Endothelial cell of umbilical vein (primary cell): ENCODE data around the gene NRXN3.

Experiments used
- CTCF ChIP-seq, 2 donors: IDR thresholded peaks; 1 replicate in 1 of 2; 2 replicates in 1 of 2; pipeline ENCODE4 v1.5.1; 2011; ENCODE audit warnings: low read length in 2 of 2, mild to moderate bottlenecking in 2 of 2, moderate library complexity in 2 of 2, control low read depth in 1 of 2, inconsistent platforms in 1 of 2, low read depth in 1 of 2; ENCODE audit not compliant: insufficient read depth in 1 of 2; ENCODE audit errors: extremely low read depth in 1 of 2
- EZH2 ChIP-seq: IDR thresholded peaks from 2 replicates; pipeline ENCODE4 v1.6.1; 2012; ENCODE audit warnings: borderline replicate concordance, low read depth, mild to moderate bottlenecking, moderate library complexity, low read length, inconsistent platforms; ENCODE audit not compliant: severe bottlenecking
- POLR2A ChIP-seq: IDR thresholded peaks from 2 replicates; pipeline ENCODE4 v1.6.1; 2012; ENCODE audit warnings: low read depth, mild to moderate bottlenecking, control low read depth, low read length

GRCh38 chr14:79734656-79735055 lies 1564.5 kb downstream of the NRXN3 start:
- no peak for TF ChIP-seq CTCF (IDR thresholded peaks at IDR 0.05; ENCODE audit: extremely low read depth in 1 of 2, insufficient read depth in 1 of 2, low read depth in 1 of 2, low read length in 2 of 2)
- no peak for TF ChIP-seq POLR2A
- TF ChIP-seq EZH2 = no peak
